Activated CD4-positive, CD25-positive, alpha-beta regulatory T cell treated with anti-CD3 and anti-CD28 coated beads, Interleukin-2, amount 50 U/mL, for 24 hours (primary cell): ENCODE data around the gene NMNAT1.
"Not testable (repeated sequence)": the region's sequence is repeated elsewhere in the genome, so short reads cannot be mapped to it uniquely, and the experiment has no call there.

ENCODE experiments used
- ATAC-seq, 2 donors: fragments of 150-1000 bp; cut with Tn5 transposase; one replicate each; pipeline ENCODE4 v1.10.0; 2021; ENCODE audit warnings: mild to moderate bottlenecking in 1 of 2, moderate library complexity in 1 of 2

The NMNAT1 gene

DNA sequence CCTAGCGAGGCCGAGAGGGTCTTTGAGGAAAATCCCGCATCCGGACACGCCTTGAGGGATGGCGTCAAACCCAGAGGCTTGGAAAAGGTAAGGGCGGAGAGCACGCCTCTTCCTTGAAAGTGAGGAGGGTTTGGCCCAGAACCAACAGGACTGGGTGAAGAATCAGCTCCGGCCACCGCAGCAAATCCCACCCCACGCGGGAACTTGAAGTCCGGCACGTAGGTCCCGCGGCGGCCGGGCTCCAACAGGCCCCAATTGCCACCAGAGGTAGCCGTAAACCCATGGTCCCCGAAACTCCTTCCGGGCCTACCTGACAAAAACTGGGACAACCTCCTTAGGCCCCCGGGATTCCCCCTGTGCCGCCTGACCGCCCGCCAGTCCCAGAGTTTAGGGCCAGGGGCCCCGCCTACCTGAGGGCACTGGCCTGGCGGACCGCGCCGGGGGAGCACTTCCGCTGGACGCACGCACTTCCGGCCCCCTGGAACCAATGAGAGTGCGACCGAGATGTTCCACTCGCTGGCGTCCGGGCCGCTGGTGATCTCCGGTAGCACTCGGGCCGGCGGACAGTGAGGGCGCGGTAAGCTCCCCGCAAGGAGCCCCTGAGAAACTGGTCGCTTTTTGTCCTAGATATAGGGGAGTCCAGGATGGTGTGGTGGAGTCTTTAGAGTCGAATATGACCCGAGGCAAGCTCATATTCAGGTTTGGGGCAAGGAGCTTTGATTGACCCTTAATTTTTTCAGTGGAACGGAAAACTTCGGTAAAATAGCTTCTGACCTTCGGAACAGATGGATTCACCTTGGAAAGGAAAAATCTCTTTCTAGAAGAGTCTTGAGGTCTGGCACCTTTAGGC lies at the start of gene NMNAT1, which contains the start of gene LZIC:
Gene NMNAT1, plus strand, starts transcription at position 537 of the 850 bp plus-strand sequence. CDS start 28,599 bp downstream, outside the sequence.
Gene LZIC, minus strand, starts transcription at position 453 of the 850 bp plus-strand sequence. CDS start 6,772 bp downstream, outside the sequence.
- ATAC-seq, result peak; percentile 98 to 99

DNA sequence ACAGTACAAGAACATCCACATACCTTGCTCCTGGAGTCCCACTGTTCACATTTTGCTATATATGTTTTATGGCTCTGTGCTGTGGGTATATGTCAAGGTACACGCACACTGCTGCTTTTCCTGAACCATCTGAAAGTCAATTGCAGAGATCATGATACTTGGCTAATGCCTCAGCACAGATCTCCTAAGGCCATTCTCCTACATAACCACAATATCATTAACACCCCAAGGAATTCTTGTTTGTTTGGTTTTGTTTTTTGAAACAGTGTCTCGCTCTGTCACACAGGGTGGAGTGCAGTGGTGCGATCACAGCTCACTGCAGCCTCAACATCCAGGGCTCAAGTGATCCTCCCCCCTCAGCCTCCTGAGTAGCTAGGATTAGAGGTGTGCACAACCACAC lies 49.2 kb upstream of the NMNAT1 start:
- no peak for ATAC-seq

DNA sequence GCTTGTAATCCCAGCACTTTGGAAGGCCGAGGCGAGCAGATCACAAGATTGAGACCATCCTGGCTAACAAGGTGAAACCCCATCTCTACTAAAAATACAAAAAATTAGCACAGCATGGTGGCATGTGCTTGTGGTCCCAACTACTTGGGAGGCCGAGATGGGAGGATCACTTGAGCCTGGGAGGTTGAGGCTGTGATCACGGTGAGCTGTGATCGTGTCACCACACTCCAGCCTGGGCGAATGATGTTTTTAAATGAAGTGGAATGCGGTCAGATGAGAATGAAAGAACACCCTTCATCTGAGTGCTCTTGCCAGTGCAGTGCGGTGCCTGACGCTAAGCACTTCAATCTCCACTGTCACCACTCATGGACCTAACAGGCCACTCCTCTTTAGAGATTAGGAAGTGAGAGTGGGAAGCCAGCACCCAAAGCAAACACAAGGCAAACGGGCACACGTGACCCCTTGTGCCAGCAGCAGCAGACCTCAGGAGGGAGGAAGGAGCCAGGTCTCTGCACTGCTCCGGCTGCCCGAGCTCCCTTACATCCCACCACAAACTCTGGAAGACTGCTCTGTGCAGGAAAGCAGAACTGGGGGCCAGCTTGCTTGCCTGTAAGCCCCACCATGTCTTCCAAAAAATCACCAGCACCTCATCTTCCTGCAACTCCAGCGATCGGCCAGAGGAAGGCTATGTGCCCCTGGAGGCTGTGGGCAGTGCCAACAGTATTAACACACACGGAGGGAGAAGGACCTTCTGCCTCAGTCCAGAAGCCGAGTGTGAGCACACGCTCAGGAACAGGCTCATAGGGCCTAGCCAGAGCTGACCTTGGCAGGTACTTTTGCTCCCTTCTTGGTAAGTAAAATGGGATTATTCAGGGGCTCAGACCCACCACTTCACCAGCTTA lies 42.9 kb upstream of the NMNAT1 start:
- ATAC-seq, result peak in 1 of 2 donors; percentile 11

DNA sequence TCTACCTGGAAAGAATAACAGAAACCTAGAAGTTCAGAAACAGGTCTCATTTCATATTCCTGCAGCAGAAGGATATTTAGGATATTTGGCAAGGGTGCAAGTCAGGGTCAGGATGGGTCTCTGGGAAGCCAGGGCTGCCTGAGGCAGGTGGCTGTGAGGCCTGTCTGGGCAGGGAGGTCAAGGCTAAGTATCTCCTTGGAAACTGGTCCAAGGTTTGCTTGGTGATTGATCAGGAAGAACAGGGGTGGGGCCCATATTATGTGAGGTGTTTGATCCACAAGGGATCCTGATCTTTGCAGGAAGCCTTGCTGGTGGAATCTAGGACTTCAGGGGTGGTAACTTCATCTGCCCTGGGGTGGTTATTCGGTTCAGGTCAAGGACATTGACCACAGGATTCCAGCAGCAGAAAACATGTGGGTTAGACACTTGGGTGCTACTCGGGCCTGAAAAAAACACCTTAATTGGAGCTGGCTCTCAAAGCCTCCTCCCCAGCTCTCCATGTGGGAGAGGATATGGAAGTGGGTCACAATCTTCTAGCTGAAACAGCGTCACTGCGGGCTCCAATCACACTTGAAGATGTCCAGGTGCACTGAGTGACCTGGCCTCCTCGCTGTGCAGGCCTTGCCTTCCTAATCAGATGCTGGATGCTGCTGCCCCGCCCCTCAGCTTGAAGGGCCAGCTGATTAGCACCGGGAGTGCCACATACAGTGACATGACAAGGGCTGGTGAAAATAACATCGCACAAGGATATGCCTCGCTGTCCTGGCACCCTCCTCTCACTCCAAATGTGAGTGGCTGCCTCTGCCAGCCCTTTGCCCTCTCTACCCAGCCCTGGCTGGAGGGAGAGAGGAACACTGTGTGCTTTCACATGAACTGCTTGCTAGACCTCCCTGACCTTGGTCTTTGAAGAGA lies 41.9 kb upstream of the NMNAT1 start:
- no peak for ATAC-seq

DNA sequence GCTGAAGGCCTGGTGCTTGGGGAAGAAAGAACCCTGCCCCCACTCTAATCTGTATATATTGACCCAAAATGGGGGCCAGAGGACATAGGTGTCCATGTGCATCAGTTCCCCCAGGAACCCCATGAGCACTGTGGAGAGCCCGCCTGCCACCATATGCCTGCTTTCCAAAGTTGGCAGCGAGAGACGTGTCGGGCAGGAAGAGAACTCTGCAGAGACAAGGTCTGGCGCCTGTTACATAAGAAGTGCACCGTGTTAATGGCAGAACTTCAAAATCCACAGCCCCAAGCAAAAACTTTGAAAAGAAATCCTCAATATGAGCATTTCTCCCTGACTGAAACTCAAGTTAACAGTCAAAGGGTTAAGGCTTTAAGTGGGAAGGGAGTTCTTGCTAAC lies 41.2 kb upstream of the NMNAT1 start:
- no peak for ATAC-seq

DNA sequence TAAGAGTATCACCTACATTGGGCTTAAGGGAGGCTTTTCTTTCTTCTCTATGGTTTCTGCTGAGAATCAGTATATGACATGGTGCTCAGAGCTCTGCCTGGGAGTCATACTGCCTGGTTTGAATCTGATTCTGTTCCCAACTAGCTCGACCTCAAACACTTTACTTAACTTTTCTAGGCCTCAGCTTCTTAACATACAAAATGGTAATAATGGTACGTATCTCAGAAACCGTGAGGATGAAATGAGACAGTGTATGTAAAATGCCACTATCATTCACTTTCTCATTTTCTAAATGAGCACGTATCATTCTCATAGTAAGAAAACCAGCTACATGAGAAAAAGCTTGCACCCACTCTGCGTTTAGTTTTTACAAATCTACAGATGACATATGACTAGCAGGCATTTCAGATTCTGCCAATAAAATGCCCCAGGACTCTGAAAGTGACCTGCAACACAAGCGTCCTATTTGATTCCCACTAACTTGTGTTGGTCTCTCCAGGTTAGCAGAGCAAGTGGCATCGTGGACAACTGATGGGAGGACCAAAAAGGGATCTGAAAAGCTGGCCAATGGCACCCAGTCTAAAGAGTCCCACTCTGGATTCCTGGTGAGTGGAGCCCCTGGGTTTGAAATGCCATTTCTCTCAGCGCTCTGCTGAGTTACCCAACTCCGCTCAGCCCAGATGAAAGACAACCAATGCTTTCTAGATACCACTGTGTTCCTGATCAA lies 39.3 kb upstream of the NMNAT1 start:
- peak; percentile 81 to 92 for ATAC-seq

DNA sequence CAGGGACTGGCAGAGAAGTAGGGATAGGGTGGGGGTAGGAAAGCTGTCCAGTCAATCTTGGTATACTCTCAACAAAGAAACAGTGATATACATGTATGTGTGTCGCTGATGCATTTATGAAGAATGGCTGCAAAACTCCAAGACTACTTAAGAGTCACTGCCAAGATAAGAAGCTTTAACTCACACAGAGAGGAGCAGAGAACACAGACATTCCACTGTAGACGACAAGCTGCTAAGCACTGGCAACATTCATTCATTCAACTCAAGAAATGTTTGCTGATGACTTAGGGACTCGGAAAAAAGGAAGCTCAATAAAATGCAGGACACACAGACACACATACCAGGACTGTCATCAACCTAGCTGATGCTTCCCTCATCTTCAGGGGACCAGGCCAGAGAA lies 38.7 kb upstream of the NMNAT1 start:
- ATAC-seq, result no peak

DNA sequence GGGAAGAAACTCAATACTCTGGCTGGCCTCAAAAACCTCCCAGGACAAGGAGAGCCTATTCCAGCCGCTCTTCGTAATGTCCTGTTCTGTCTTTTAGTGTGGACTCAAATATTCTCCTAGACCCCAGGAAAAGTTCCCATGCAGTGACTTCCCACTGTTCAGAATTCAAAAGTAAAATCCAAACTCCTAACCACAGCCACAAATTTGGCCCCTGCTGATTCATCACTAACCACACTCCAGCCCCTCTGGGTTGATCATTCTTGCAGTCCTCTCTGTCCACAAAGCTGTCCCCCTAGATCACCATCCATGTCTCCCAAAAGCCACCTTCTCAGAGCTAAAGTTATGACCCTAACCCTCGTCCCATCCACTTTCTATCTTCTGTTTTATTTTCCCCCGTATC lies 38.3 kb upstream of the NMNAT1 start:
- no peak for ATAC-seq

DNA sequence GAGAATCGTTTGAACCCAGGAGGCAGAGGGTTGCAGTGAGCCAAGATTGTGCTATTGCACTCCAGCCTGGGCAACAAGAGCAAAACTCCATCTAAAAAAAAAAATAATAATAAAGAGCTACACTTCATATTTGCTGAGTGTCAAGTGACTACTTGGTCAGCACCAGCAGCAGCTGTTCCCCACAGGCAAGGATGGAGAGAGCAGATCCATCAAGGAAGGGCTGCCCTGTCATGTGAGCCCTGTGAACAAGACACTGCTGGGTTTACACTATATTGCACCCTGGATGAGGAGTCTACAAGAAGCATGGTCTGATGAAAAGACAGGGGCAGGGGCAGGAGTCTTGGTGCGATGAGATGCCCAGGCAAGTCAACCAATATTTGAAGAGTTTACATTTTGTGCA lies 36.8 kb upstream of the NMNAT1 start:
- ATAC-seq, result no peak

DNA sequence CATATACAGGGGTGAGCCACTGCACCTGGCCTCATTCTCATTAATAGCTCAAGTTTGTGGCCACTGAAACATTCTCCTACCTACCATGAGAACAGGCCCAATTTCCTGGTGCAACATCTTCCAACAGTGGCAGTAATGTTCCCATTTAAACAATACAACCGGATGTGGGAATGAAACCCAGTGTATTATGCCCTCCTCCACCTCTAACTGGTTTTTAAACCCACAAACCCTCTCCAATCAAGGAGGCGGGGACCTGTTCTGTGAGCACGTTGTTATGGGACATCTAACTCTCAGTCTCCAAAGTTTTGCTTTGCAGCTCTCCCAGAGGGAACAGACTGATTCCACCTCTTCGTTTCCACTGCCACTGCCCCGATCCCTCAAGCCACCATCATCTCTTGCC lies 35.8 kb upstream of the NMNAT1 start:
- ATAC-seq, result no peak

DNA sequence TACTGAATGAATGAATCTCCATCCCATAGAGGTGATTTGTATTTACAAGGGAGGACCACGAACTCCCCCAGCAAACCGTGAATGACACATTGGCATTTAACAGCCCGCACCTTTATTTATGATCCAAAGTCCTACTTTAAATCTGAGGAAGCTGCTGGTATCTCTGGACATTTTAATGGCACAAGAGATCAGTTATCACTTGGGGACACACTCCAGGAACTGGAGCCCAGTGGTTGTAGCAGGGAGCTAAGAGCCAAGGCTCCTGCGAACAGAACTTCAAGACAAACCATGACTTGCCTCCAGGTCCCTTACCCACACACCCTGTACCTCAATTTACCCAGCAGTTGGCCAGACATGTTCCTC lies 34.4 kb upstream of the NMNAT1 start:
- no peak for ATAC-seq

DNA sequence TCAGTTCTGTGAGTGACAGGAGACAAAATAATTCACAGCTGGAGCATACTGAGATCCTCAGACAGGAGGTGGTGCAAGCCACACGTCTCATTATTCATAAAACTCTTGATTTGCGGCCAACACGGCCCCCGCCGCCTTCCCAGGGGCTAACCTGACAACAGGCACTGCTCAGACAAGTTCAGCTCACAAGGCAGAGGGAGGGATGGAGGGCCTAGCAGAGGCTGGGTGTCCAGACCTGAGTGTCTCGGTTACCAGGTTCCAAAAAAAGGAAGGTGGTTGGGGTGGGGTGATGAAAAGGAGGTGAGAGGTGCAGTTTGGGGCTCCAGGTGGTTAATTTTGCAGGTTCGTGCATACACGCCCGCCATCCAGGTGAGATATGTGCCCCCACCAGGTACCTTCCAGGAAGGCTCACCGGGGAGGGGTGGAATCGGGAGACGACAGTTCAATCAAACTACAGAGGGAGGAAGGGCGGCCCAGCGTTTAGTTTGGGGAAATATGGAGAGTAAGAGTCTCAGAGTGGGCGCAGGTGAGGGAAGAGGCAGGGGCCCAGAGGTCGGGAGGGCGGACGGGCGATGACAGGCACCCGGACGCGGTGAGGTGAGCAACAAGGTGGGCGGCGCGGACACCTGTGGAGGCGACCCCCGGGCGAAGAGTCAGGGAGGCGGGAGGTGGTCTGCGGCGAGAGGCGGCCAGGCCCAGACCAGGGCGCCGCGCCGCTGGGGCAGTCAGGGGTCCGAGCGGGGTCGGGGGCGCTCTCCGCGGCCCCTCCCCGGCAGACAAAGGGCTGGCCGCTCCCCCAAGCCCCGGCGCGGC lies 33.8 kb upstream of the NMNAT1 start:
- ATAC-seq, result no peak

DNA sequence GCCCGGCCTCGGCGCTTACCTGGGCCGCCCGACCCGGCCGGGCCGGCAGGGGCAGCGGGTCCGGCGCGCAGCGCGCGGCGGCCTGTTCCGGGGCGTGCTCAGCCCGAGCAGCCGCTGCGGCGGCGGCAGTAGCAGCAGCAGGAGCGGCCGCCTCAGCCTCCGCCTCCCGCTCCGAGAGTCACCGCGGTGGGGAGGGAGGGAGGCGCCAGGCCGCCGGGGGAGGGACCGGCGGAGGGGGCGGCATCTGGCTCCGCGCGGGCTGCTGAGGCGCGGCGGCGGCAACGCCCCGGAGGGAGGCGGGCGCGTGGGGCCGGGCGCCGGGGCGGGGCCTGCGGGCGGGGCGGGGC lies 33.2 kb upstream of the NMNAT1 start, which contains the start of gene CTNNBIP1:
Gene CTNNBIP1, minus strand, starts transcription at position 194 of the 347 bp plus-strand sequence. CDS start 38,205 bp downstream, outside the sequence.
- ATAC-seq, result peak; percentile 80 to 84

DNA sequence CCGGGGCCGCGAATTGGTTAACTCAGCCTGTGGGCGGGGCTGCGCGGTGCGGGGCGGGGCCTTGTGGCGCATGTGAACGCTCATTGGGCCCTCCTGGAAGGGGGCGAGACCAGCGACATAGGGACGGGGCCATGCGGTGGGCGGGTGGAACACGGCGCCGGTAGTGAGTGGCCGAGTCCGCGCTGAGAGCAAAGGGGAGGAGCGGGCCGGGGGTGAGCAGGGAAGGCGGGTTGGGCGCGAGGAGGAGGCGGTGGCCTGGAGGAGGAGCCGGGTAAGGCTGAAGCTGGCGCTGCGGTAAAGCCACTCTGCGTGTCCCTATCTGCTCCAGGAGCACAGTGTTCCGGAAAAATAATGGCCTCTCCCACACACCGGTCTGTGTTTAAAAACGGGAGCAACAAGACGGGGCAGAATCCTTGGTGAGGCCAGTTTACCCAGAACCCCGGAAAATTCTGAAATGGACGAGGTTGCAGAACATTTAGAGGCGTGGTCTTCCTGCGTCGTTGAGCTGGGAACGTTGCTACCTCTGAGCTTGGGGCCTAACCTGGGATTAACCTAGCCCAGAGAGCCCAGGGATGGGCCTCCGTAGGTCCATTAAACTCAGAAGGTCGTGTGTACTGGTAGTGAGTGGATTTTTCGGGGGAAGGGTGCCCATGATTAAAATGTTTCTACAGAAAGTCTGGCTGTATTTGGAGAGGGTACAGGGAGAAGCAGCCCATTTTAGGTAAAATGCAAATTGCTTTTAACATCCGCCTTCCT lies 32.7 kb upstream of the NMNAT1 start:
- ATAC-seq, result peak; percentile 97 to 98

DNA sequence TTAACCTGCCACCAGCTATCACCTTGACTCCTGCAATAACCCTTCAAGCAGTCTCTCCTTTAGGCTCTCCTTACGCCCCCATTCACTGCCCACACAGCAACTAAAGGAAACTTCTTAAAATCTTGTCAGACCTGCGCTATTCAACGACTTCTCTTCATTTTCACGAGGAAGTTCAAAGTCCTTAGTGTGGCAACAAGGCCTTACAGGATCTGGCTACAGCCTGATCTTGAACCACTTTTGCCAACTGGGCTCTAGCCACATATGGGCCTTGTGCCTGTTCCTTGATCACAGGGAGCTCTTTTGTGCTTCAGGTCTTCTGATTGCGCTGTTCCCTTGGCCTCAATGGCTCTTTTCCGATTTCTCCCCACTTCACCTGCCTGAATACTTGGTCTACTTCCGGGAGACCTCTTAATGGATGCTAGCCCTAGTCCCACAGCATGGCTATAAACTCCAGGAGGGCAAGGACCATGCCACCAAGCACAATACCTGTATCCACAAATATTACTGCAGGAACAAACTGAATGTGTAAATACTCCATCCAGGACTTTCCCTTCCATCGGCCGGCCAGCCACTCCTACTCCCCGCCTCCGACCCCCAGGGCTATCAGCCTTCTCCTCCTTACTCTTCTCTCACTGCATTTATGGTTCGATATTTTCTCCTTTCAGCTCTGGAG lies 30.9 kb upstream of the NMNAT1 start:
- ATAC-seq, result no peak

DNA sequence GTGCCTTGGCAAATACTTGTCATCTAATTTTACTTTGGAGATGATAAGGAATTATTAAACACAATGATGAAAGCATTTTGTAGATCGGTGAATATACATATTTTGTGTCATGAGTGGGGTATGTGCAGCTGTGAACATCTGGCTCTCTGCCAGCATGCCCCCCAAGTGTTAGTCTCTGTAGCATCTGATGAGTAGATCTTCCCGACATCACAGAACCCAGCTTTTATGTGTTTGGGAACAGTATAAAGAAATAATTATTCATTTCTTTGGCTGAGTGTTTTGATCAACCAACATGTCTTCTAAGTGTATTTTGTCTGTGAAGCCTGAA lies 28.7 kb upstream of the NMNAT1 start:
- no peak for ATAC-seq

DNA sequence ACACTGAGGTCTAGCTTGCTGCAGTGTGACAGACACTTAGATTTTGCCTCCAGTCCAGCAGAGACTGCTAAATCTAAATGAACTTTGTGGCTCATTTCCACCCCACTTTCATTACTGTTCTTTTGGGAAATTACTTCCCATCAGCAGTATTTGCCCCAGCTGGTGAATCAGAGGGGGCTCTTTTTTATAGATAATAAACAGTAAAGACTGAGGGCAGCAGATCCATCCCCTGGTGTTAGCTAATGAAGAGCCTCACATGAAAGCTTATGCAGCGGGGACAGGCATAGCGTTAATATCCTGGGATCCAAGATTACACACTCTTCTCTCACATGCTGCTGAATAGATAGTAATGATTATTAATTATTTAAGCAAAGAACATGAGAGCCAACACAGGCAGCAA lies 26.8 kb upstream of the NMNAT1 start:
- ATAC-seq, result no peak

DNA sequence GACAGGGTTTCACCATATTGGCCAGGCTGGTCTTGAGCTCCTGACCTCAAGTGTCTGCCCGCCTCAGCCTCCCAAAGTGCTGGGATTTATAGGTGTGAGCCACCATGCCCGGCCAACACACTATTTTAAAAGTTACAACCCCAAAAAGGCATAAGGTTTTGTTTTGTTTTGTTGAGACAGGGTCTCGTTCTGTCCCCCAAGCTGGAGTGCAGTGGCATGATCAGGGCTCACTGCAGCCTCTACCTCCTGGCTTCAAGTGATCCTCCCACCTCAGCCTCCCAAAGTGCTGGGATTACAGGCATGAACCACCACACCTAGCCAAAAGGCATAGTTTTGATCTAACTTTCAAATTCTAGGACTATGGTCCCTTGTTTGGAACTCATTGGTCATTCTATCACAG lies 25.8 kb upstream of the NMNAT1 start:
- ATAC-seq, result not testable (repeated sequence)

DNA sequence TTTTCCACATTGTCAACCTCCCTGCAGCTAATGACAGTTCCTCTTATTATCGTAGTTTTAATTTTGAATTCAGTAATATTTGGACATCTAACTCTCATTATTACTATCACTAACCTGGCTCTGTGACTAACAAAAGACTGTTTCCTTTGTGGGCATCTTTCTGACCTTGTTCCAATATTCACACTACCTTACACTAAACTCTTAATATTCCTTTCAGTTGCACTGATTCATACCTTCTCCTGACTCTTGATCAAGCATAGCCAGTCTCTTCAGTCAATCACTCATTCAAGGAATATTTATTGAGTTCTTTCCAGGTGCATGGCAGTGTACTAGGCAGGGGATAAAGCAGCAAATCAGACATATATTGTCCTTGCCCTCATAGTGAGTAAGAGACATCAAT lies 25.4 kb upstream of the NMNAT1 start:
- peak in 1 of 2 donors; percentile 30 for ATAC-seq

DNA sequence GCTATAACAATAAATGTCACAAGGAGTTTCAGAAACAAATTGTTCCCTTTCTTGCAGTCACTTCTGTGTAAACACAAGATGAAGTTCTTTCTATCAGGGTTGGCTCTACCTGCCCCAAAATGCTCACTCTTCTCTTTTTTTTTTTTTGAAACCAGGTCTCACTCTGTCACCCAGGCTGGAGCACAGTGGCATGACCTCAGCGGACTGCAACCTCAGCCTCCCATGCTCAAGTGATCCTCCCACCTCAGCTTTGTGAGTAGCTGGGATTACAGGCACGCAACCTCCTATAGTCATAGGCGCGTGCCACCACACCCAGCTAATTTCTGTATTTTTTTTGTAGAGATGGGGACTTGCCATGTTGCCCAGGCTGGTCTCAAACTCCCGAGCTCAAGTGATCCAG lies 22.7 kb upstream of the NMNAT1 start:
- no peak for ATAC-seq
